Spinal cord (tissue), 10 donors: ENCODE measurements around the gene CYS1. TPM values are rescaled to one million over a fixed set of nuclear protein-coding genes. Genes with fewer than 3 reads are reported as not detected.

Experiments used
- DNase-seq, 6 donors: peaks; one replicate each; pipeline versions ENCODE4 v3.0.0 to v3.0.0-alpha.2; 2013 to 2015; ENCODE audit warnings: low spot score in 6 of 6, low read depth in 4 of 6
- H3K27ac ChIP-seq: one replicate; pipeline ENCODE4 v1.5.1; 2013; ENCODE audit warnings: low read depth, low read length, control low read depth
- H3K27me3 ChIP-seq: one replicate; pipeline ENCODE4 v1.6.1; 2013; ENCODE audit warnings: low read length; ENCODE audit not compliant: control insufficient read depth, insufficient read depth
- H3K36me3 ChIP-seq: one replicate; pipeline ENCODE4 v1.6.1; 2013; ENCODE audit warnings: low read length; ENCODE audit not compliant: control insufficient read depth, insufficient read depth
- H3K4me1 ChIP-seq: one replicate; pipeline ENCODE4 v1.6.1; 2013; ENCODE audit warnings: low read length; ENCODE audit not compliant: control insufficient read depth, insufficient read depth
- H3K4me3 ChIP-seq: one replicate; pipeline ENCODE4 v1.5.1; 2013; ENCODE audit warnings: low read depth, low read length, control low read depth
- H3K9me3 ChIP-seq: one replicate; pipeline ENCODE4 v1.6.1; 2013; ENCODE audit warnings: low read length; ENCODE audit not compliant: control insufficient read depth, insufficient read depth
- WGBS: methylation state at CpG from one replicate; pipeline ENCODE4 v1.1.5; 2013; ENCODE audit warnings: missing lambda C conversion rate; ENCODE audit not compliant: insufficient coverage; 5-methylcytosine and 5-hydroxymethylcytosine counted together
- polyA plus RNA-seq, 2 donors: library from polyadenylated mRNA; unstranded; fragments of 120-200 nt; gene quantifications; one replicate each; pipeline ENCODE4 v1.2.1, GENCODE V29; 2013; ENCODE audit not compliant: insufficient read length in 2 of 2
- total RNA-seq, 2 donors: library from RNA; depleted of rRNA in 1 of 2; stranded (reverse); fragments of 120-200 nt in 1 of 2; fragments of >200 nt in 1 of 2; gene quantifications; one replicate each; pipeline versions ENCODE4 v1.2.3 to v1.2.4, GENCODE V29; 2013 to 2014
- donor health status: healthy.

The CYS1 gene
- total and polyA plus RNA-seq, 4 donors = 2.0 to 4.1 (median 3.1) TPM

- DNase-seq = no peak
- H3K27ac ChIP-seq = no peak overlapping the region
- H3K36me3 ChIP-seq = no peaks in the 10 kb centered on the region
- H3K4me3 ChIP-seq = no peak overlapping the region
- 86% methylated on average over 1 of the region's 6 CpGs for WGBS
- no peaks in the 10 kb centered on the region for H3K9me3 ChIP-seq
- H3K27me3 ChIP-seq = peaks cover 46% of the 10 kb centered on the region
- H3K4me1 ChIP-seq = peaks cover 7% of the 10 kb centered on the region
These were observed 4.9 kb upstream of the CYS1 start for GRCh38 chr2:10085043-10085667.

- no peak for DNase-seq
- H3K4me3 ChIP-seq = no peak overlapping the region
- 65% methylated on average over 8 of the region's 12 CpGs for WGBS
- peaks cover 7% of the 10 kb centered on the region for H3K4me1 ChIP-seq
- no peaks in the 10 kb centered on the region for H3K36me3 ChIP-seq
- H3K27me3 ChIP-seq = peaks cover 42% of the 10 kb centered on the region
- H3K9me3 ChIP-seq = no peaks in the 10 kb centered on the region
- H3K27ac ChIP-seq = no peak overlapping the region
These were observed 4.1 kb upstream of the CYS1 start for GRCh38 chr2:10084223-10084865.

GRCh38 chr2:10083692-10084211 lies 3.5 kb upstream of the CYS1 start:
- DNase-seq = no peak
- WGBS = 80% methylated on average over 10 of the region's 13 CpGs
- Histone ChIP-seq H3K36me3 (no peaks in the 10 kb centered on the region), H3K4me1 (peaks cover 13% of the 10 kb centered on the region), H3K9me3 (no peaks in the 10 kb centered on the region), H3K4me3 (no peak overlapping the region), H3K27ac (no peak overlapping the region), H3K27me3 (peaks cover 44% of the 10 kb centered on the region)

GRCh38 chr2:10083046-10083445 lies 2.8 kb upstream of the CYS1 start:
- 60% methylated on average over 1 of the region's 5 CpGs for WGBS
- H3K27me3 ChIP-seq = peaks cover 46% of the 10 kb centered on the region

GRCh38 chr2:10080536-10081304 lies 509 bp upstream of the CYS1 start:
- under 1% methylated on average over 22 of the region's 45 CpGs for WGBS
- H3K27me3 ChIP-seq = peaks cover 45% of the 10 kb centered on the region
- no peaks in the 10 kb centered on the region for H3K36me3 ChIP-seq
- peaks cover 18% of the 10 kb centered on the region for H3K4me1 ChIP-seq
- no peak for DNase-seq
- peak overlapping the region; percentile 0 for H3K4me3 ChIP-seq
- no peak overlapping the region for H3K27ac ChIP-seq
- H3K9me3 ChIP-seq = no peaks in the 10 kb centered on the region

More at GRCh38 chr2:10083046-10083445, 2.8 kb upstream of the CYS1 start:
- Histone ChIP-seq H3K36me3 (no peaks in the 10 kb centered on the region), H3K4me1 (peaks cover 20% of the 10 kb centered on the region), H3K27ac (no peak overlapping the region), H3K9me3 (no peaks in the 10 kb centered on the region), H3K4me3 (no peak overlapping the region)
- DNase-seq = no peak

GRCh38 chr2:10079266-10079869 lies 843 bp downstream of the CYS1 start:
- Histone ChIP-seq H3K27me3 (peaks cover 38% of the 10 kb centered on the region), H3K4me1 (peaks cover 18% of the 10 kb centered on the region), H3K9me3 (no peaks in the 10 kb centered on the region), H3K27ac (peak overlapping the region; percentile 57), H3K4me3 (peak overlapping the region; percentile 36), H3K36me3 (no peaks in the 10 kb centered on the region)
- under 1% methylated on average over 53 of the region's 53 CpGs for WGBS
- DNase-seq = peak in 3 of 6 donors; percentile 53 to 90 (median 87)

GRCh38 chr2:10078704-10079265 lies 1.4 kb downstream of the CYS1 start:
- Histone ChIP-seq H3K27me3 (peaks cover 38% of the 10 kb centered on the region), H3K27ac (peak overlapping the region; percentile 57), H3K4me1 (peaks cover 18% of the 10 kb centered on the region), H3K4me3 (peak overlapping the region; percentile 36), H3K36me3 (no peaks in the 10 kb centered on the region), H3K9me3 (no peaks in the 10 kb centered on the region)
- DNase-seq = no peak
- 19% methylated on average over 11 of the region's 12 CpGs for WGBS

- WGBS = 87% methylated on average over 5 of the region's 7 CpGs
- Histone ChIP-seq H3K4me3 (no peak overlapping the region), H3K4me1 (peaks cover 21% of the 10 kb centered on the region), H3K36me3 (no peaks in the 10 kb centered on the region), H3K27ac (no peak overlapping the region), H3K27me3 (peaks cover 30% of the 10 kb centered on the region), H3K9me3 (no peaks in the 10 kb centered on the region)
- DNase-seq = no peak
These were observed 2.2 kb downstream of the CYS1 start for GRCh38 chr2:10078001-10078400.

- DNase-seq = no peak
- Histone ChIP-seq H3K27me3 (peaks cover 22% of the 10 kb centered on the region), H3K27ac (no peak overlapping the region), H3K36me3 (no peaks in the 10 kb centered on the region), H3K4me1 (peaks cover 26% of the 10 kb centered on the region), H3K4me3 (no peak overlapping the region), H3K9me3 (no peaks in the 10 kb centered on the region)
- WGBS = 90% methylated on average over 4 of the region's 5 CpGs
These were observed 3.2 kb downstream of the CYS1 start for GRCh38 chr2:10076988-10077527.
